SU-DHL-6 (cell line): ENCODE results near the gene TENM4.

Source experiments
- EZH2phosphoT487 ChIP-seq: fragments of 200-600 bp; sonication (generic), shearing (Covaris generic); conservative IDR thresholded peaks from 2 replicates; pipeline ENCODE4 v1.6.1; 2018; ENCODE audit warnings: mild to moderate bottlenecking, antibody characterized with exemption, low read length, moderate library complexity, mixed read lengths
- TF ChIP-seq, protein P1 (sequence below): fragments of 200-600 bp; sonication (generic); IDR thresholded peaks from one replicate; pipeline ENCODE4 v1.5.1; 2017; ENCODE audit warnings: antibody characterized with exemption, mild to moderate bottlenecking, low read length, moderate library complexity; ENCODE audit not compliant: insufficient read depth, poor library complexity, severe bottlenecking

DNA sequence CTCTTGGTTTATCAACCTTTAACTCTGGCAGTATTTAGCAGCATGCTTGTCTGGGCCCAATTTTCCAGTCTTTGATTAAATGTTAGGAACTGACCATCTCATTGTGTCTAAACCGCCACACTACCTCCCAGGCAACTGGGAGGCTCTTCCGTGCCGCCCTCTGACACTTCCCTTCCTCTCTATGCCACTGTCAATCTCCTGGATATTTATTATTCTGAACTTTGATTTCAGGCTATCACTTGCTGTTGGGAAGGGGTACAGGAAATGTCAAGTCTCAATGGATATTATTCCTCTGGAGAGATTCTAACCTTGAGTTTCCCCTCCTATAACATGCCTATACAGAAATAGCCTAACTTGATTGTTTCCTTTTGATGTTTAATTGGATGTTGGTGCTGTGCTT lies 643.3 kb downstream of the TENM4 start:
- TF ChIP-seq, protein P1, sequence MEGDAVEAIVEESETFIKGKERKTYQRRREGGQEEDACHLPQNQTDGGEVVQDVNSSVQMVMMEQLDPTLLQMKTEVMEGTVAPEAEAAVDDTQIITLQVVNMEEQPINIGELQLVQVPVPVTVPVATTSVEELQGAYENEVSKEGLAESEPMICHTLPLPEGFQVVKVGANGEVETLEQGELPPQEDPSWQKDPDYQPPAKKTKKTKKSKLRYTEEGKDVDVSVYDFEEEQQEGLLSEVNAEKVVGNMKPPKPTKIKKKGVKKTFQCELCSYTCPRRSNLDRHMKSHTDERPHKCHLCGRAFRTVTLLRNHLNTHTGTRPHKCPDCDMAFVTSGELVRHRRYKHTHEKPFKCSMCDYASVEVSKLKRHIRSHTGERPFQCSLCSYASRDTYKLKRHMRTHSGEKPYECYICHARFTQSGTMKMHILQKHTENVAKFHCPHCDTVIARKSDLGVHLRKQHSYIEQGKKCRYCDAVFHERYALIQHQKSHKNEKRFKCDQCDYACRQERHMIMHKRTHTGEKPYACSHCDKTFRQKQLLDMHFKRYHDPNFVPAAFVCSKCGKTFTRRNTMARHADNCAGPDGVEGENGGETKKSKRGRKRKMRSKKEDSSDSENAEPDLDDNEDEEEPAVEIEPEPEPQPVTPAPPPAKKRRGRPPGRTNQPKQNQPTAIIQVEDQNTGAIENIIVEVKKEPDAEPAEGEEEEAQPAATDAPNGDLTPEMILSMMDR: no peak
- no peak for TF ChIP-seq EZH2phosphoT487
